NT2/D1 (cell line): Measurements from ENCODE around the gene FABP1.

Experiments used
- DNase-seq: peaks from one replicate; pipeline ENCODE4 v3.0.0-alpha.2; 2011; ENCODE audit warnings: low read depth, low spot score
- H3K27me3 ChIP-seq: 2 replicates; pipeline ENCODE4 v1.6.0; 2011; ENCODE audit warnings: mild to moderate bottlenecking; ENCODE audit not compliant: insufficient read length, insufficient read depth
- H3K36me3 ChIP-seq: 2 replicates; pipeline ENCODE4 v1.6.1; 2011; ENCODE audit warnings: mild to moderate bottlenecking, low read length, mixed read lengths; ENCODE audit not compliant: insufficient read depth, insufficient read length
- H3K4me1 ChIP-seq: 2 replicates; pipeline ENCODE4 v1.5.1; 2011; ENCODE audit not compliant: insufficient read depth, insufficient read length
- H3K4me3 ChIP-seq: 2 replicates; pipeline ENCODE4 v1.5.1; 2011; ENCODE audit warnings: low read depth; ENCODE audit not compliant: insufficient read length
- H3K9ac ChIP-seq: 2 replicates; pipeline ENCODE4 v1.6.0; 2011; ENCODE audit warnings: low read depth; ENCODE audit not compliant: insufficient read length
- H3K9me3 ChIP-seq: 2 replicates; pipeline ENCODE4 v1.5.1; 2011; ENCODE audit warnings: mild to moderate bottlenecking, low read length; ENCODE audit not compliant: insufficient read depth
- SUZ12 ChIP-seq: IDR thresholded peaks from 2 replicates; pipeline ENCODE4 v1.6.1; 2011; ENCODE audit not compliant: insufficient read length, insufficient read depth; ENCODE audit errors: extremely low read depth
- YY1 ChIP-seq: IDR thresholded peaks from 2 replicates; pipeline ENCODE4 v1.6.1; 2011; ENCODE audit not compliant: insufficient read length, insufficient read depth
- ZNF274 ChIP-seq: IDR thresholded peaks from 2 replicates; pipeline ENCODE4 v1.6.1; 2011; ENCODE audit warnings: mild to moderate bottlenecking, low read depth, low read length

FABP1 gene

GRCh38 chr2:88087073-88087472 is 40.8 kb downstream of the FABP1 start:
- no peak overlapping the region for H3K9ac ChIP-seq
- no peaks in the 10 kb centered on the region for H3K9me3 ChIP-seq
- no peaks in the 10 kb centered on the region for H3K36me3 ChIP-seq
- H3K27me3 ChIP-seq: no peaks in the 10 kb centered on the region
- TF ChIP-seq SUZ12 (no peak), ZNF274 (no peak)
- no peak overlapping the region for H3K4me3 ChIP-seq
- peaks cover 1% of the 10 kb centered on the region for H3K4me1 ChIP-seq
- DNase-seq: no peak

DNA sequence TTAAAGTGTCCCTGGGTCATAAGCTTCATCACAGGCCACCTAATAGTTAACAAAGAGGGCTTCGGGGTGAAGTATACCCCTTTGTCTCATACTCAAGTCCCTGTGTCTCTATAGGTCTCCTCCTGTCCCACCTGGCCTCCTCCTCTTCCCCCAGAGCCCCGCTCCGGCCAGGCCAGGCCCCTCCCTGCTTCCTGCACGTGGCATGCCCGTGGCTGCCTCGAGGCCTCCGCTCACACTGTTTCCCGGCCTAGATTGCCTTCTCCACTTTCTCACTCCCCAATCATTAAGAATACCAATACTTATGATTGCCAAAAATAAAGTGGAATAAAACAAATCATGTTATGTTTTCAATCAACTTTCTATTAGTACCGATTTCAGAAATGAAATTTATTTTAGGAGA is 41.5 kb downstream of the FABP1 start:
- Histone ChIP-seq H3K9me3 (no peaks in the 10 kb centered on the region), H3K4me3 (no peak overlapping the region)

GRCh38 chr2:88085602-88086001 is 42.3 kb downstream of the FABP1 start:
- Histone ChIP-seq H3K27me3 (no peaks in the 10 kb centered on the region), H3K4me3 (no peak overlapping the region), H3K9ac (no peak overlapping the region), H3K36me3 (no peaks in the 10 kb centered on the region), H3K9me3 (no peaks in the 10 kb centered on the region), H3K4me1 (peaks cover 1% of the 10 kb centered on the region)
- DNase-seq: no peak
- TF ChIP-seq ZNF274 (no peak), SUZ12 (no peak), YY1 (no peak)

More for the DNA sequence above, 41.5 kb downstream of the FABP1 start:
- Histone ChIP-seq H3K27me3 (no peaks in the 10 kb centered on the region), H3K36me3 (no peaks in the 10 kb centered on the region), H3K4me1 (peaks cover 1% of the 10 kb centered on the region), H3K9ac (no peak overlapping the region)
- no peak for DNase-seq
- no peak for TF ChIP-seq SUZ12
- no peak for TF ChIP-seq YY1
- TF ChIP-seq ZNF274: no peak

GRCh38 chr2:88085099-88085498 is 42.8 kb downstream of the FABP1 start:
- peaks cover 3% of the 10 kb centered on the region for H3K4me1 ChIP-seq
- no peak overlapping the region for H3K4me3 ChIP-seq
- H3K9ac ChIP-seq: no peak overlapping the region
- DNase-seq: no peak
- H3K9me3 ChIP-seq: no peaks in the 10 kb centered on the region
- H3K27me3 ChIP-seq: no peaks in the 10 kb centered on the region
- H3K36me3 ChIP-seq: no peaks in the 10 kb centered on the region
- TF ChIP-seq SUZ12 (no peak), ZNF274 (no peak), YY1 (no peak)

DNA sequence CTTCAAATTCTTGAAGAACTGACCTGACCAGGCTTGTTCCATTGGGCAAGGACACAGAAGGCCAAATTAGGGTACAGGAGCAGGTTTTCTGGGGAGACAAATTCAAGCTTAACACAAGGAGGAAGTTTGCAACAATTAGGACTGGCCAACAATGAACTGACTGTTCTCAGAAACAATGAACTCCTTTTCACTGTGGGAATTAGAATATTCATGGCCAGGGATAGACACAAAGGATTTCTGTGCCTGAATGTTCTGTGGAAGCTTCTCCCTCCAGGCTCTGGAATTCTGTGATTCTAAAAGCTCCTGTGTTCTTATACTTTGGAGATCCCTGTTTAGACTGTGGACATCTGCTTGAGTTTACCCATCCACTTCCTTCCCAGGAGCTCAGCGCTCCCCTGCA is 45.1 kb downstream of the FABP1 start:
- H3K27me3 ChIP-seq: no peaks in the 10 kb centered on the region
- TF ChIP-seq SUZ12 (no peak), ZNF274 (no peak), YY1 (no peak)
- H3K9ac ChIP-seq: no peak overlapping the region
- DNase-seq: peak; percentile 52
- H3K4me3 ChIP-seq: no peak overlapping the region
- H3K36me3 ChIP-seq: no peaks in the 10 kb centered on the region
- peaks cover 3% of the 10 kb centered on the region for H3K4me1 ChIP-seq
- H3K9me3 ChIP-seq: no peaks in the 10 kb centered on the region

DNA sequence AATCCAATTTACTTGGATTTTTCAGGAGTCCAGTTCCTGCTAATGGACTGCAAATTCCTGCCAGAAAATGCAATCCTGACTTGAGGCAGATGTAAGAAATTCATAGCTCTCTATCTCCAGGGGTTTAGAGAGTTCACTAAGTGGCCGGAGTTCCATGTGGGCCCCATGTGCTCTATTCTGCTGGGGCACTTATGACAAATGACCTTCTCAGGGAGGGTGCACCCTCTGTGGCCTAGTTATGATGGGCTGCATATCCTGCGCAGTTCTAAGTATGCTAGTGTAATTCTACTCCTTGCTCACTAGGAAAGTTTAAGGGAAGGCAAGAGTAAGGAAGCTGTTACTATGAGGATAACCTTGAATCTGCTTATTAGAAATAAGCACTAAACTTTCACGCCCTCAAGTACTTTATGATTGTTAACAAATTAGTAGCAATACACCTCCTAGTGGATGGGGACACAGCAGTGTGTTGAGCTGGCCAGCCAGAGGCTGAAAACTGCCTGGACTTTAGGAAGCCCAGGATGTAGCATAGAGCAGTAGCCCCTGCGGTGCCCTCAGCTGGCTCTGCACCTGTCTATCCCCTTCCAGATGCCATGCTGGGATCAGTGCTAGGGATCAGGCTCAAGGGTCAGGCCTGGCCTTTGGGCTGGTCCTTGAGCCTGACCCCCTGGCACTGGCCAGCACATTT is 45.8 kb downstream of the FABP1 start:
- H3K36me3 ChIP-seq: no peaks in the 10 kb centered on the region
- H3K9ac ChIP-seq: no peak overlapping the region
- TF ChIP-seq SUZ12: no peak
- no peak for TF ChIP-seq YY1
- no peak for TF ChIP-seq ZNF274
- peaks cover 3% of the 10 kb centered on the region for H3K4me1 ChIP-seq
- H3K4me3 ChIP-seq: no peak overlapping the region
- H3K9me3 ChIP-seq: no peaks in the 10 kb centered on the region
- H3K27me3 ChIP-seq: no peaks in the 10 kb centered on the region
- DNase-seq: no peak

DNA sequence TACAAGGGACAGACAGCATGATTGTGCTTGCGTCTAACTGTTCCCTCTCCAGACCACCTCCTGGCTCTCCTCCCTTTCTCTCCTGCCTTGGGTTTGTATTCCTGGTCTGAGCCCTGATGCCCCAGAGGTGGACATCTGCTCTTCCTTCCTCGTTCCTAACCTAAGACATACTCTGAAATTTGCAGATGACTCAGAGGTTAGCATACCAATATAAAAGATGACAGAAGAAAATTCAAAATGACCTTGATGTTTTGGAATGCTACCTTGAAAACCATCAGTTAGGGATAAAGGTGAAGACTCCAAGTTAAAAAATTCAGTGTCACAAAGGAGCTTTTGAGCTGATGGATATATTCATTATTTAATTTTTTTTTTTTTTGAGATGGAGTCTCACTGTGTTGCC is 47.3 kb downstream of the FABP1 start:
- TF ChIP-seq YY1 (no peak), ZNF274 (no peak), SUZ12 (no peak)
- no peak overlapping the region for H3K9ac ChIP-seq
- no peaks in the 10 kb centered on the region for H3K9me3 ChIP-seq
- no peak overlapping the region for H3K4me3 ChIP-seq
- H3K27me3 ChIP-seq: no peaks in the 10 kb centered on the region
- H3K4me1 ChIP-seq: peaks cover 3% of the 10 kb centered on the region
- H3K36me3 ChIP-seq: no peaks in the 10 kb centered on the region
- DNase-seq: no peak

- Histone ChIP-seq H3K9ac (no peak overlapping the region), H3K4me3 (no peak overlapping the region), H3K9me3 (no peaks in the 10 kb centered on the region), H3K4me1 (peaks cover 3% of the 10 kb centered on the region), H3K36me3 (no peaks in the 10 kb centered on the region), H3K27me3 (no peaks in the 10 kb centered on the region)
- no peak for TF ChIP-seq SUZ12
- no peak for TF ChIP-seq YY1
- no peak for TF ChIP-seq ZNF274
- DNase-seq: no peak
Observed at GRCh38 chr2:88078643-88079172, 49.2 kb downstream of the FABP1 start.
